ENCODE measurements around the gene CDH23.

GRCh38 chr10:71585564-71586290, 189.0 kb downstream of the CDH23 start:
- TF ChIP-seq POLR2A (IDR thresholded peaks at IDR 0.05) = no peak
- TF ChIP-seq, protein P1, sequence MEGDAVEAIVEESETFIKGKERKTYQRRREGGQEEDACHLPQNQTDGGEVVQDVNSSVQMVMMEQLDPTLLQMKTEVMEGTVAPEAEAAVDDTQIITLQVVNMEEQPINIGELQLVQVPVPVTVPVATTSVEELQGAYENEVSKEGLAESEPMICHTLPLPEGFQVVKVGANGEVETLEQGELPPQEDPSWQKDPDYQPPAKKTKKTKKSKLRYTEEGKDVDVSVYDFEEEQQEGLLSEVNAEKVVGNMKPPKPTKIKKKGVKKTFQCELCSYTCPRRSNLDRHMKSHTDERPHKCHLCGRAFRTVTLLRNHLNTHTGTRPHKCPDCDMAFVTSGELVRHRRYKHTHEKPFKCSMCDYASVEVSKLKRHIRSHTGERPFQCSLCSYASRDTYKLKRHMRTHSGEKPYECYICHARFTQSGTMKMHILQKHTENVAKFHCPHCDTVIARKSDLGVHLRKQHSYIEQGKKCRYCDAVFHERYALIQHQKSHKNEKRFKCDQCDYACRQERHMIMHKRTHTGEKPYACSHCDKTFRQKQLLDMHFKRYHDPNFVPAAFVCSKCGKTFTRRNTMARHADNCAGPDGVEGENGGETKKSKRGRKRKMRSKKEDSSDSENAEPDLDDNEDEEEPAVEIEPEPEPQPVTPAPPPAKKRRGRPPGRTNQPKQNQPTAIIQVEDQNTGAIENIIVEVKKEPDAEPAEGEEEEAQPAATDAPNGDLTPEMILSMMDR (IDR thresholded peaks at IDR 0.05) = no peak

Data from suprapubic skin (tissue), 3 donors.